GM19351 (cell line): ENCODE measurements around the gene ADCY5.

Experiments
- ATAC-seq: cut with Tn5 transposase; IDR thresholded peaks from one replicate; pipeline ENCODE4 v1.9.1; 2021; ENCODE audit warnings: mild to moderate bottlenecking, moderate library complexity; ENCODE audit not compliant: unreplicated experiment

ADCY5 gene

DNA sequence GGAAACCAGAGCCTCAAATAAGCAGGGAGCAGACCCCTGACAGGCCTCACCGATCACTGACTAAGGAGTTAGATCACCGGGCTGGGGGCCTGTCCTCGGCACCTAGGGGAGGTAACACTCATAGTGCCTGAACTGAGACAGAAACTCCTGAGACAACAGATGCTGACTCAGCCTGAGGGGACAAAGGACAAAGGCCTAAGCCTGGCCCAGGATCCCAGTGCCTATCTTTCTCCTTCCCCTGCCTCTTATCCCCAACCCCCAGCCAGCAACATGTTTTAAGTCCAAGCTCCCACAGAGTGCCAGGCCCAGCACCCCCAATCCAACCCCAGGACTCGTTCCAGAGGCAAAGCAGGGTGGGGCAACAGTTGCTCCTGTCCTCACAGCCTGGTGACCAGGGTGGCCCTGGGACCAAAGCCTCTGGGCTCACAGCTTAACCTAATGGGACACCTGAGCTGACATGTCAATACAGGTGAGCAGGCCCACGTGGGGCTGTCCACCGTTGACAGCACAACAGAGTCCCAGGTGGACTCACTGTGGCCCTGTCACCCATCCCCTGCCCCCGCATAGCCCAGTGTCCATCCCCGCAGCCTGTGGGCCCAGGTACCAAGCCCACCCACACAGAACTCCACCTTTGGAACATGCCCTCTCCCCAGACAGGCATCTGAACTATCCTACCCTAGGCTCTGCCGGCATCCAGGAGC, 37.4 kb downstream of the ADCY5 start:
- ATAC-seq = no peak

- ATAC-seq = no peak
Measured at GRCh38 chr3:123410149-123410515, 38.8 kb downstream of the ADCY5 start.

DNA sequence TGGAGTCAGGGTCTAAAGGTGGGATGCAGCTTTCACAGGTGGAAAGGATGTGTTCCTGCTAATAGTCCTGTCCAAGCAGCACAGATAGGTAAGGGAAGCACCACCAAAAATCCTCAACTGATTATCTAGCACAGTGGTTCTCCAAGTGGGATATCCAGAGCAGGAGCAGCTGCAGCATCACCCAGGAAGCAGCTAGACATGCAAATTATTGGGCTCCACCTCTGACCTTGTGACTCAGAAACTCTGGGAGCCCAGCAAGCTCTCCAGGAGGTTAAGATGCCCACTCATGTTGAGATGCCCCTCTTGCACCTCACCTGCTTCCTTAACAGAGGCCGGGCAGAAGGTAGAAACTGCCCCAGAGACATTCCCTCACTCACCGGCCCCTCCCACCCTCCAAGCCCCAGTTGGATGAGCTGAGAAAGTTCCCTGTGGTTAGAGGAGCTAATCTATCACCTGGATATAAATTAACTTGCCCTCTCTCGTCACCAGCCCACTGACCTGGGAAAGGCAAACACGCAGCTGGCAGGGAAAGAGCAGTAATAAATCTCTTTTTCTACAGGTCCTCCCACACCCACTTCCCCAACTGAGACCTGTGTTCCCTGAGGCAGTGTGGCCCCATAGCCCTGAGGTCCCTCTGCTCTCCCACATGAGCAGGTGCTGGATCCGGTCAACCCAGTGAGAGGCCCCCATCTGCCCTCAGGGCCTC, 39.3 kb downstream of the ADCY5 start:
- ATAC-seq = no peak

- ATAC-seq = no peak
Measured at GRCh38 chr3:123406598-123406997, 42.3 kb downstream of the ADCY5 start.

GRCh38 chr3:123405936-123406510, 42.9 kb downstream of the ADCY5 start:
- ATAC-seq = no peak

- no peak for ATAC-seq
Measured at GRCh38 chr3:123405021-123405420, 43.9 kb downstream of the ADCY5 start.

DNA sequence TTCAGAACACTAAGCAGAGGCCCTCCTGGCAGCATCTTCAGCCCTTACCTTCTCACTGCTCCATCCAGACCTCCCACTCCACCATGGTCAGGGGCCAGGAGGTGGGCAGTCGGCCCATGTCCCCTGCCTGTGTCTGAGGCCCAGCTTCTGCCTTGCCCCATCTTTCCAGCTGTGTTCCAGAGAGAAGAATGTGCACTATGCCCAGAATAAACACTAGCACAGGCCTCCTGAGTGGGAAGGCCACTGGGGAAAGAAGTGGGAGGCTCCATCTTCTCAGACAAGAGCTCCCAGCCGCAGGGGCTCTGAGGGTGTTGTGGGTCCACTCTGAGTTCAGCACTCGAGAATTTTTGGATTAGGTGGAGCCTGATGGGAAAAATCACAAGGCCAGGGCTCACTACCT, 44.5 kb downstream of the ADCY5 start:
- no peak for ATAC-seq

DNA sequence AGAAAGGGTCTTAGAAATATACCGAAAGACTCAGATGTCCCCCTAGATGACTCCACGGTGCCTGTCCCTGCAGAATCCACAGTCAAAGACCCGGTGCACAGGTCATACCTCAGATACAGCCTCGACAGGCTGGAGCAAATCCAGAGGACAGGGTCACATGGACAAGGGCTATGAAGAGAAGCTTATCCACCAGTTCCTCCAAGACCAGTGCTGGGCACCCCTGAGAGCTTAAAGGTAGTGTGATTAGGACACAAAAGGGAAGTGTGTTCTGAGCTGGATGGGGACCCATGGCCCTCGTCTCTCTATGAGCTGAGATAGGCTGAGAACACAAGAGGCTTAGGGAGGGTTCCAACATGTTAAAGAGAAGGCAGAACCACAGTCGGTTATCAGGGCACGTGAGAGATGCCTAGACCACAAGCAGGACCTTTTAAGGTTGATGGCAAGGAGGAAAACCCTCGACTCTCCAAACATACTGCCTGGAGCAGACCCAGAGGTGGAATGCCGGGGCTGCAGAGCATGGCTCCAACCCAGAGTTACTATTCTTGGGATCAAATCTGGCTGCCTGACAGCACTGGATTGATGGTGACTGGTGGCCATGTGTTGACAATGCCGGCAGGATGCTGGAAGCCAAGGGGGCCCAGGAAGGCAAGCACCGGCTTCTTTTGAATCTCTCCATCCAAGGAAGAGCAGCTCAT, 46.9 kb downstream of the ADCY5 start:
- no peak for ATAC-seq

DNA sequence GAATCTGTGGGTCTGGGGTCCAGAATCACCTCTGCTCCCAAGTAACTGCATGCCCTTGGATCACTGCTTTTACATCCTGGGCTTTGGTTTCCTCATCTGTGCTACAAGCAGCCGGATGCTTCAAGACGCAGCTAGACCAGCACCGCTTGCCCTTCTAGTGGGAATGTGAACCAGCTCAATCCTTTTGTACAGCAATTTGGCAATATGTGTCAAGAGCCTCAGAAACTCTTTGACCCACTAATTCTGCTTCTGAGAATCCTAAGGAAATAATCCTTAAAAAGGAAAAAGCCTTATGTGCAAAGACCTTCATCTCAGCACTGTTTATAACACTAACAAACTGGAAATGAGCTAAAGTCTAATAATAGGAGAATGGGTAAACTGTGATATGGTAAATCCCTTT, 48.7 kb downstream of the ADCY5 start:
- no peak for ATAC-seq

DNA sequence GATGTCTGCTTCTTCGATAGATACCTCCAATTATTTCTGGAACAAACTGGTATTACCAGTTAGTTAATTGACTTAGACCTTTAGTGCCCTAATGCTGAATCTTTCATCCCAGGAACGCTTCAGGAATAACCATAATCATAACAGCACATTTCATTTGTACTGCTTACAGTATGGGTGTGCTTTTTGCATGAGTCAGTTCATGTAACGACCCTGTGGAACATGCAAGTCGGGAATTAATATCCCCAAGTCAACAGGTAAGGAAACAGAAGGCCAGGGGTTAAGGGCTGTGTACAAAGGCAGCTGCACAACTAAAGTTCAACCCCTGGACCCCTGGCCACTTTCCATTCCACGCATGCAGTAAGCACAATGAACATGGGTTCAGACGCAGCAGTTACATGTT, 49.2 kb downstream of the ADCY5 start:
- ATAC-seq = no peak

DNA sequence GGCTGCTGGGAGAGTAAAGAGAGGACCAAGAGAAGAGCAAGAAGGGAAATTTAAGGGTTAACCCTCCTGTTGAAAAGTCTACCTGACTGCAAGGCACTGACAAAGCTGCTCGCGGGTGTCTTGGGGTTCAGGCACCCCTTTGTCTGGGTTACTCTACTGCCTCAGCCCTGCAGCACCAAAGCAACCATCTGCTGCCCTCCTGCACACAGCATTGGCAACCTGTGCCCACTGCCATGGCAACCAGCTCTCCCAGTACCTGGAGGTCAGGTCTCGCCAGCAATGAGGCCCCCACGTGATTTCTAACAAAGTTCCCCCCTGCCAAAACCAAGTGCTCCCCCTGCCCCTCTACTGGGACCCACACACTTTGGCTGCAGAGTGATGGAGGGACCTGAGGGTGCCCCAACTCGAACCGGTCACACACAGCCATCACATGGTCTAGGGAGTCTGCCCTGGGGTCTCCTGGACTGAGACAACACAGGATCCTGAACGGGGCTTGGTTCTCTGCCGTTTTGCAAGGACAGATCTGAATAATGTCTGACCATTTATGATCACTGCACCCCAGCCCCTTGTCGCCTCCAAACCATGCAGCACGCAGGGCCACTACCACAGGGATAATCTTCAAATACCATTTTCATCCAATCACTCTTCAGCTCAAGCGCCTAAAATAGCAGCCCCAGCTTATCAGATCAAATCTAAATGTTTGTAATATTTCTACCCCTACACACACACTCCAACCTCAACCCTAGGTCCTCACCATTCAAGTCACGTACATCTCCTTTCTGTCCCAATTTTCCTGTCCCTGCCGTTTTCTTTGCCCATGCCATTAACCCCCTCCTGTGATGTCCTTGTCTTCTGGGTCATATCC, 50.7 kb downstream of the ADCY5 start:
- ATAC-seq = no peak

DNA sequence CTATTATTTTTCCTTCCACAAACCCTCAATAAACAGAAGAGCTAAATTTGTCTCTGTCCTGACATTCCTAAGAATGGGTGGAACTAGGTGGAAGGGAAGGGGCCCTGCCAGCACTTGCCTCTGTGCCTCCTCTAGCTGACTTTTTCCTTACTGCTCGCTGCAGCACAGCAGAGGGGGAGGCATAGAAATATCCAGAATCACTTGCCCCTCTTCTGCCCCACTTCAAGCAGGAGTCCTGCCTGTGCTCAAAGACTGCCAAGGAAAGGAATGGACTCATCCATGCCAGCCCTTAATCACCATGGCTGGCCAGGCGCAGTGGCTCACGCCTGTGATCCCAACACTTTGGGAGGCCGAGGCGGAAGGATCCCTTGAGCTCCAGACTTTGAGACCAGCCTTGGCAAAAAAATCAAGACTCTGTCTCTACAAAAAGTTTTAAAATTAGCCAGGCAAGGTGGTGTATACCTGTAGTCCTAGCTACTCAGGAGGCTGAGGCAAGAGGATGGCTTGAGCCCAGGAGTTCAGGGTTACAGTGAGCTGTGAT, 51.8 kb downstream of the ADCY5 start:
- ATAC-seq = no peak

DNA sequence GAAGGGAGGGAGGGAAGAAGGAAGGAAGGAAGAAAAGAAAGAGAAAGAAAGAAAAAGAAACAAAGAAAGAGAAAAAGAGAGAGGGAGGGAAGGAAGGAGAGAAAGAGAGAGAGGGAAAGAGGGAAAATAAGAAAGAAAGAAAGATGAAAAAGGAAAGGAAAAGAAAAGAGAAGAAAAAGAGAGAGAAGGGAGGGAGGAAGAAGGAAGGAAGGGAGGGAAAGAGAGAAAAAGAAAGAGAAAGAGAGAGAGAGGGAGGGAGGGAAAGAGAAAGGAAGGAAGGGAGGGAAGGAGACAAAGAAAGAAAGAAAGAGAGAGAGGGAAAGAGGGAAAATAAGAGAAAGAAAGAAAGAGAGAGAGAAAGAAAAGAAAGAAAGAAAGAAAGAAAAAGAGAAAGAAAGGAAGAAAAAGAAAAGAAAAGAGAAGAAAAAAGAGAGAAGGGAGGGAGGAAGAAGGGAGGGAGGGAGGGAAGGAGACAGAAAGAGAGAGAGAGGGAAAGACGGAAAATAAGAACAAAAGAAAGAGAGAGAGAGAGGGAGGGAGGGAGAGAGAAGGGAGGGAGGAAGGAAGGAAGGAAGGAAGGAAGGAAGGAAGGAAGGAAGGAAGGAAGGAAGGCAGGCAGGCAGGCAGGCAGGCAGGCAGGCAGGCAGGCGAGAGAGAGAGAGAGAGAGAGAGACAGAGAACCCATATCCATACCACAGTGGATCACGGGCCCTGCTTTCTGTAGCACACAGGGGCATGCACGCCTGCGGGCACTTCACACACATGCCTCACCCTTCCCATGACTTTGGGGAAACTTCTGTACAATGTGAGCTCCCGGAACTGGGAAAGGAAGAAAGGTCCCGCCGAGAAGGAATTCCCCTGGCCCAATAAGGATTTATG, 52.5 kb downstream of the ADCY5 start:
- ATAC-seq = no peak

DNA sequence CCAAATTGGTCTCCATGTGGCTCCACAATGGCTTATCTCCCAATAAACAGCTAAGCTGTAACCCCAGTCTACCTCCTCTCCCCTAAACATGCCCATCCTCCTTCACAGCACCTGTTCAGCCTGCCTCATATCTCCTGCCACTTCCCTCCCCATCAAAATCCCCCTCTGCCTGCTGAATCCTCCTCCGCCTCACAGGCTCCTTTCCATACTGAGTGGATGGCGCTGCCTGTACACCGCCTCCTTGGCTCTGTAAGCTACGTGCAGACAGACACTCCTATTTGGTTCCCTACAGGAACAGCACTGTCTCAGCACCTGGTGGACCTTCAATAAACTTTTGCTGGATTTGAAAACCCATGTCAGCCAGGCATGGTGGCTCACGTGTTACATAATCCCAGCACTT, 53.7 kb downstream of the ADCY5 start:
- no peak for ATAC-seq

- ATAC-seq = no peak
Measured at GRCh38 chr3:123394391-123395020, 54.4 kb downstream of the ADCY5 start.

DNA sequence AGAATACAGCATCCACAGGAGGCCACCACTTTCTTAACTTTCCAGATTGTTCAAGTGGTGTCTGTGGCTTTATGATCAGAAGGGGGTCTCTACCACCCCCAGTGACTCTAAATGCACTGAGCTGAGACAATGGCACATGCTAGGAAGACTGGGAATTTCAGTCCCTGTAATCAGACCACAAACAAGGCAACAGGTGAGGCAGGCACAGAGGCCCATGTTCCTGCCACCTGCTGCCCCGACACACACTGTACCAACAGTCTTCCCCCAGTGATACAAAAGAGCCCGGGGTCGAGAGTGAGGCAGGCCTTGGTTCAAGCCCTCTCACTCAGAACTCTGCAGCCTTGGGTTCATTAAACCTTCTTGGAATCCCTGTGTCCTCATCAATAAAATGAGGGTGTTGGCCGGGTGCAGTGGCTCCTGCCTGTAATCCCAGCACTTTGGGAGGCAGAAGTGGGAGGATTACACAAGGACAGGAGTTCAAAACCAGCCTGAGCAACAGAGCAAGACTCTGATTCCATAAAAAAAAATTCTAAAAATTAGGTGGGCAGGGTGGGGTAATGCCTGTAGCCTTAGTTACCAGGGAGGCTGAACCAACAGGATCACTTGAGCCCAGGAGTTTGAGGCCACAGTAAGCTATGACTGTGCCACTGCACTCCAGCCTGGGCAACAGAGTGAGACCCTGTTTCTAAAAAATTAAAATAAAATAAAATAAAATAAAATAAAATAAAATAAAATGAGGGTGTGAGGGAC, 55.8 kb downstream of the ADCY5 start:
- ATAC-seq = no peak

- no peak for ATAC-seq
Measured at GRCh38 chr3:123392368-123392767, 56.5 kb downstream of the ADCY5 start.

GRCh38 chr3:123390865-123391600, 57.9 kb downstream of the ADCY5 start:
- no peak for ATAC-seq
